Cardiac fibroblast (primary cell): ENCODE measurements around the gene WDR12.
A peak's percentile ranks its signal among the peaks of the same experiment; 100 is the strongest.

Experiments used
- DNase-seq, 2 donors: peaks; one replicate each; pipeline versions ENCODE4 v3.0.0 to v3.0.0-alpha.2; 2010; ENCODE audit warnings: low read depth in 2 of 2
- H3K4me3 ChIP-seq, 2 donors: replicated peaks in 1 of 2; 1 replicate in 1 of 2; 2 replicates in 1 of 2; pipeline ENCODE4 v1.5.1; 2011; ENCODE audit warnings: low read depth in 2 of 2, low read length in 2 of 2, mild to moderate bottlenecking in 2 of 2, moderate library complexity in 1 of 2
- TF ChIP-seq, protein P1 (sequence below): IDR thresholded peaks from one replicate; pipeline ENCODE4 v1.5.1; 2011; ENCODE audit warnings: low read depth, mild to moderate bottlenecking, low read length, inconsistent platforms

WDR12 gene

DNA sequence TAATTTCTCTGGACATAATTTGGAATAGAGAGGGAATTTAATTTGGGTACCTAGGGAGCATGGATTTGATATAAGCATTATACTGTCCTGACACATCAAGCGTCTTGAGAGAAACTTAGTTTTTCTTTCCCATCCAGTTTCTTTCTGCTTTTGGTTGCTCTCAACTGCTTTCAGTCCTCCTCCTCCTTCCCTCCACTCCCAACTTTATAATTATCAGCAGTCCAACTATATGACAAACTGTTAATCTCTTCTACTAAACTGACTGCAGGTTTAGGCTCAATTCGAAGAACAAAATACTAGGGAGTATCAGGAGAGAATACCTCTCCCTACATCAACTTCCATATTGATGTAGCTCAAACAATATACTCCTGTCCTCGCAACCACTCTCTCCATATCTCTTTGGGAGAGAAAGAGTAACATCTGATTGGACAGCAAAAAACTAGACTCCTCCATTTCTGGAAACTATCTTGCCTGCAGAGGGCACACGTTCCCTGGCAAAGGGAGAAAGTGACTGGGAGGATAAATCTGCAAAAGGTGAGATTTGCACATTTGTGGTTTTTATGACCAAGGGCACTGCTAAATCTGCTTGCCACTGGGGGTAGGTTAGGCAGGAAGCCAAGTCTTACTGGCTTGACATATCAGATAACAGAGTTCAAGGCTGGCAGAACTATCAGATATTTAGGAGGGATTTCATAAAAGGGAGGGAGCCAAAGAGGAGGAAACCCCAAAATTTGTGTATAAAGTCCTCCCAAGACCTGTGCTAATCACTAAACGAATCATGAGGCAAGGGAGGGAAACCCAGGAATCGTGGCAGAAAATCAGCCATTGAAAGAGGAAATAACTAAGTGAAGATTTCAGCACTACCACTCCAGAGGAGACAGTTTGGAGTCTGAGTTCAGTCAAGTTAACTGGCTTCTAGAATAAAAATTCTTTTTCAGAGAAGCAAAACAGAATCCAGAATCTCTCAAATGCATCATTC is 79.9 kb downstream of the WDR12 start:
- TF ChIP-seq, protein P1, sequence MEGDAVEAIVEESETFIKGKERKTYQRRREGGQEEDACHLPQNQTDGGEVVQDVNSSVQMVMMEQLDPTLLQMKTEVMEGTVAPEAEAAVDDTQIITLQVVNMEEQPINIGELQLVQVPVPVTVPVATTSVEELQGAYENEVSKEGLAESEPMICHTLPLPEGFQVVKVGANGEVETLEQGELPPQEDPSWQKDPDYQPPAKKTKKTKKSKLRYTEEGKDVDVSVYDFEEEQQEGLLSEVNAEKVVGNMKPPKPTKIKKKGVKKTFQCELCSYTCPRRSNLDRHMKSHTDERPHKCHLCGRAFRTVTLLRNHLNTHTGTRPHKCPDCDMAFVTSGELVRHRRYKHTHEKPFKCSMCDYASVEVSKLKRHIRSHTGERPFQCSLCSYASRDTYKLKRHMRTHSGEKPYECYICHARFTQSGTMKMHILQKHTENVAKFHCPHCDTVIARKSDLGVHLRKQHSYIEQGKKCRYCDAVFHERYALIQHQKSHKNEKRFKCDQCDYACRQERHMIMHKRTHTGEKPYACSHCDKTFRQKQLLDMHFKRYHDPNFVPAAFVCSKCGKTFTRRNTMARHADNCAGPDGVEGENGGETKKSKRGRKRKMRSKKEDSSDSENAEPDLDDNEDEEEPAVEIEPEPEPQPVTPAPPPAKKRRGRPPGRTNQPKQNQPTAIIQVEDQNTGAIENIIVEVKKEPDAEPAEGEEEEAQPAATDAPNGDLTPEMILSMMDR, result peak; percentile 77
- peak; percentile 74 to 75 for DNase-seq
- no peak overlapping the region for H3K4me3 ChIP-seq

GRCh38 chr2:202824901-202825300 is 86.6 kb downstream of the WDR12 start:
- DNase-seq, result no peak
- no peak overlapping the region for H3K4me3 ChIP-seq
- TF ChIP-seq, protein P1, result no peak
